Glomerular endothelial cell (primary cell): Measurements from ENCODE around the gene KREMEN1. TPM values are rescaled to one million over a fixed set of nuclear protein-coding genes. Genes with fewer than 3 reads are reported as not detected.
"Not testable (repeated sequence)": the region's sequence is repeated elsewhere in the genome, so short reads cannot be mapped to it uniquely, and the experiment has no call there.

ENCODE experiments used
- DNase-seq: peaks from one replicate; pipeline ENCODE4 v3.0.0-alpha.2; 2011; ENCODE audit warnings: low read depth, low spot score; ENCODE audit errors: extremely low read depth
- total RNA-seq: library from RNA; depleted of rRNA; stranded (reverse); fragments of >200 nt; gene quantifications from 2 replicates; pipeline ENCODE4 v1.2.3, GENCODE V29; 2015

KREMEN1 gene
- total RNA-seq, 1 donor from 2014 or later: 2.3 TPM

GRCh38 chr22:29074276-29074772 lies 1.5 kb downstream of the KREMEN1 start:
- no peak for DNase-seq

GRCh38 chr22:29078036-29078868 lies 5.4 kb downstream of the KREMEN1 start:
- no peak for DNase-seq

GRCh38 chr22:29078869-29079207 lies 6.0 kb downstream of the KREMEN1 start:
- DNase-seq: no peak

- no peak for DNase-seq
These were observed 6.5 kb downstream of the KREMEN1 start for GRCh38 chr22:29079218-29079901.

DNA sequence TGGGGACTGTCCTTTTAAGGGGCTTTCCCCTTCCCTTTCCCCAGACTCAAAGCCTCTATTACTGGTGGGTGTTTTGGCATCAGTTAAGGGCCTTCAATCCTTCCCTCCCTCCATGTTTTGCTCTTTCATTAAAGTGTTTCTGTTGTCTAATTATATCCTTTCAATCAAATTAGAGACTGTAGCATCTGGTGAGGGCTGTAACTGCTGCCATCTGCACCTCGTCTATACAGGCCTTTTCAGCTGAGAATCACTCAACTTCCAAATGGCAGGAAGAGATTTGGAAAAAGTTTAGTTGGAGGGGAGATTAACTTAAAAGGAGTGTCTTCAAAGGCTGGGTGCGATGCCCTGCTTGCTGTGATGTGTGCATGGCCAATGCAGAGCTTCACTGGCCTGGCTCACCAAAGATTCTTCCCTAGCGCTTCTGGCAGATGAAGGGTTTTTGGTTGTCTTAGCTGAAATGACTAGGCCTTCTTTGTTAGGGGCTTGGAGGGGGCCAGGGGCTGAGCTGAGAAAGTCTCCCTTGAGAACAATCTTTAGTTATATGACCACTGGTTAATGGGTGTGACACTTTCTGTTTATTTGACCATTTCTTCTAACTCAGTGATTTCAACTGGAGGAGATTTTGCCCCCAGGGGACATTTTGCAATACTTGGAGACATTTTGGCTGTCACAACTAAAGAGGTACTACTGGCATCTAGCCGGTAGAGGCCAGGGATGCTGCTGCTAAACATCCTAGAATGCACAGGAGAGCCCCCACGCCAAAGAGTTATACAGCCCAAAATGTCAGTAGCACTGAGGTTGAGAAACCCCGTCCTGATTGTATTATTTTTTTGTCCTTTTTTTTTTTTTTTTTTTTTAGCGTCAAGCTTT lies 7.5 kb downstream of the KREMEN1 start:
- DNase-seq: no peak

DNA sequence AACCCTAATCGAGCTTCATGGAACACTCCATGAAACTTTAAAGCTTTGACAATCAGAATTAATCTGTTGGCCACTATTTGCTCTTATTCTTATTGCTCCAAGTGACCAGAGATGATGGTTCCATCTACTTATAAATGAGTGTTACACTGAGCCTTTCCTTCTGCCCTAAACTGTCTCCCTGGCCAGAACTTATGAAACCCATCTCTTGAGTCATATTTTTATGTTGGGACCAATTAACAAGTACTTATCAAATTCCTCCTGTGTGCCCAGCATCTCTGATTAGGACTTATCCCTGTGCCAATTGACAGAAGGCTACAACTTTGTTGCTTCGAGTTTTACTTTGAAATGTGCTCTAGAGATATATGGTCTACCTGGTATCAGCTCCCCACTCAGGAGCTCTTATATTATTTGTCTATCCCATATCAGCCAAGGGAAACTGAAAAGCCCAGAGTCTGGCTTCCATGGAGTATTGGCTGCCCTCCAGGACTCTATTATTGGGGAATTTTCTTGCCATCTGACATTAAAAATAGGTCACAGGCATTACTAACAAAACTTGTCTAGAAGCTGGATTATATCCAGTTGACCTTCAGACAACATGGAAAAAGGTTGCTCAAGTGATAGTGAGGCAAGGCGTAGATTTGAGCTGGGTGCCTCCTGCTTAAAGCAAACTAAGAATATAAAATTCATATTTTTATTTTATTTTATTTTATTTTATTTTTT lies 8.8 kb downstream of the KREMEN1 start:
- DNase-seq: no peak

GRCh38 chr22:29082826-29083545 lies 10.2 kb downstream of the KREMEN1 start:
- no peak for DNase-seq

GRCh38 chr22:29083576-29083932 lies 10.7 kb downstream of the KREMEN1 start:
- DNase-seq: not testable (repeated sequence)

GRCh38 chr22:29083933-29084591 lies 11.2 kb downstream of the KREMEN1 start:
- no peak for DNase-seq

DNA sequence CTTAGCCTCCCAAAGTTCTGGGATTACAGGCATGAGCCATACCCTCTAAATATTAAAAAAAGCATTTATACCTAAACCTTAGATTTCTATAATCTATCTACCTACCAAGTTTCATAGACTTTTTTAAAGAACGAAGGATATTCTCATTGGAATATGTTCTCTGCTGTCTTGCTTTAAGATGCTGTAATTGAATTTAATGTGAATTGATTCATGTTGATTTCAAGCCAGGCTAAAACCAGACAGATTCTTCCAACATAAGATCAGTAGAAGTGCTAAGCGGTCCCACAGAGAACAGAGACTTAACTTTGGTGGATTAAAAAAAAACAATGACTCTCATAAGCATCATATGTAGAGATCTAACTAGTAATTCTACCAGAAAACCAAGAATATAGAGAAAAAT lies 14.2 kb downstream of the KREMEN1 start:
- DNase-seq: no peak

DNA sequence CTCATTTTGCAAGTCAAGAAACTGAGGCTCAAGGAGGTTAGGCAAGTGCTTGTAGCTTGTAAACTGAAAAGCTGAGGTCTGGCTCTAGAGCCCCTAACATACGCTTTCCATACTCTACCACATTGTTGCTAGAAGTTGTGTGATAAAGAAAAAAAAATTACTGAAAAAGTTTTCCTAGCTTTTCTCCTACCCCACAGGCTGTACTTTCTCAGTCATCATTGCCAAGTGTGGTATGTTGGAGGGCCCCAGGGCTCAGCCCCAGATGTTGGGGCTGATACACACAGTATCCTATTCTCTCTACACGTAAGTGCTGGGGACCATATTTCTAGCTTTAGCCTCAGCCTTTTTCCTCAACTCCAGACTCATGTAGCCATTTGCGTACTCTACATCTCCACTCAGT lies 16.0 kb downstream of the KREMEN1 start:
- DNase-seq: no peak

- DNase-seq: no peak
These were observed 16.7 kb downstream of the KREMEN1 start for GRCh38 chr22:29089507-29089906.

GRCh38 chr22:29090039-29090438 lies 17.2 kb downstream of the KREMEN1 start:
- no peak for DNase-seq

GRCh38 chr22:29092243-29092642 lies 19.4 kb downstream of the KREMEN1 start:
- DNase-seq: no peak

DNA sequence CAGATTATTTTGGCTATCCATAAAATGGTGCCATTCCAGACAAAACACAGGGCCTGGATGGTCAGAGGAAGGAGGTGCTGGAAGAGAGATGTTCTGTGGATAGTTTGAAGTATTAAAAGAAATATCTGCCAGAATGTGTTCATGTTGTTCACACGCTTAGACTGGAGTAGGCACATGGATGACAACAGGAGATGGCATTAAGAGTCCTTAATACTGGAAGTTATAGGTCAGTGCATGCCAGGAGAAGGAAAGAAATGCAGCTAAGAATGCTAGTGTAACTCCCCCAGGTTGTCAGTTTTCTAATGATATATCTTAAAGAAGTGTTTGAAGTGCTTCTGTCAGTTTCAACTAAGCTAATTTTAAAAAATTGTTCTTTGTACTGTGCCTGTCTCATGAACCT lies 20.2 kb downstream of the KREMEN1 start:
- DNase-seq: no peak

DNA sequence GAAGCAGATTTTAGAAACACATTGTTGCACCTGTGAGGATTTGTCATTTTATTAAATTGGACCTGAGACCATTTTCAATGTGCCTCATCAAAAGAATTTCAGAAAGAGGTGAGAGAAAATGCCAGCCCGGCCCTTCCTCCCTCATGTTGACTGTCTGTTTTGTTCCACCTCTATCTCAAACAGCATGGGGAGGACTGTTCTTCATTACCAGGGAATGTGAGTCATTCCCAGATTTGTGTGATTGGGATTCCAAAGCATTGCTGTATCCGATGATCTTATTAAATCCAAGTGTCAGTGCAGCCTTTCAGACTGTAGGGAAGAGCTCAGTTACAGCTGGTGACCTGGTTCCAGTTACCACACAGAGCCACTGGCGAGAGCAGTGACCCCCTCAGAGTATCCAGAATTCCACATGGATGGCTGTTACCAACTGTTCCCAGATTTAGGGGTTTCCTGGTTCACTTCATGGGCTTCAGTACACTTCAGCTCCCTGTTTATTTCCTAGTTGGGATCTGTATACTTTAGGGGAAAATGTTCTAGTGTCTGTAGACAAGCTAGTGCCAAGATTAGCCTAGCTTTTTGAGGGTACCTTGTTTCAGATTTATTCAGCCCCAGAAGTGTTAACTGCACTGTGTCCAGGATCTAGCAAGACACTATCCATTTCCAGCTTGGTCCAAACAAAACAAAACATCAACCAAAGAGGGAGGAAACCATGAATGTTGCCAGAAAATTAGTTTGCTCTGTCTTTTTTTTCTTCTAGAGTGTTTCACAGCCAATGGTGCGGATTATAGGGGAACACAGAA lies 20.9 kb downstream of the KREMEN1 start:
- no peak for DNase-seq

- DNase-seq: no peak
These were observed 22.6 kb downstream of the KREMEN1 start for GRCh38 chr22:29095459-29095858.
